Activated T-helper 1 cell treated with anti-CD3 and anti-CD28 coated beads, Interleukin-12 subunit alpha, Interleukin-12 subunit beta, Interleukin-2, Interleukin-4 antibody, amounts not matched to agents 30 ng/mL and 10 ng/mL and 1 ng/mL, durations not matched to agents 14 hours and 24 hours and 36 hours (primary cell): ENCODE results near the gene LAMB4. TPM values are rescaled to one million over a fixed set of nuclear protein-coding genes. Genes with fewer than 3 reads are reported as not detected.

Experiments used
- DNase-seq: peaks from one replicate; pipeline ENCODE4 v3.0.0; 2021; ENCODE audit warnings: low spot score
- H3K27ac Mint-ChIP-seq: one replicate; pipeline ENCODE4 v1.8.0; 2021; ENCODE audit warnings: mild to moderate bottlenecking, mixed read lengths
- H3K27me3 Mint-ChIP-seq: one replicate; pipeline ENCODE4 v1.8.0; 2022; ENCODE audit warnings: mild to moderate bottlenecking, moderate library complexity, mixed read lengths; ENCODE audit not compliant: insufficient read depth
- H3K36me3 Mint-ChIP-seq: one replicate; pipeline ENCODE4 v1.8.0; 2021; ENCODE audit warnings: low read depth, mixed read lengths
- H3K4me1 Mint-ChIP-seq: one replicate; pipeline ENCODE4 v1.8.0; 2021; ENCODE audit warnings: low read depth, mixed read lengths
- H3K4me3 Mint-ChIP-seq: one replicate; pipeline ENCODE4 v1.8.0; 2021; ENCODE audit warnings: mild to moderate bottlenecking, moderate library complexity, mixed read lengths
- H3K9me3 Mint-ChIP-seq: one replicate; pipeline ENCODE4 v1.8.0; 2021; ENCODE audit warnings: mixed read lengths
- intact Hi-C: fragments of 100-400 bp; cut with micrococcal nuclease; formaldehyde crosslinking; loops from one replicate; pipeline ENCODE4 v1.15.1; 2024
- total RNA-seq: library from RNA; stranded (reverse); gene quantifications from 2 replicates; pipeline ENCODE4 v1.2.3, GENCODE V29; 2022

LAMB4 gene
- total RNA-seq, 1 donor from 2014 or later = not detected

GRCh38 chr7:108007261-108007660 is 122.9 kb downstream of the LAMB4 start:
- Mint-ChIP-seq H3K36me3 (no peaks in the 10 kb centered on the region), H3K27me3 (peaks cover 37% of the 10 kb centered on the region), H3K4me1 (no peaks in the 10 kb centered on the region), H3K9me3 (no peaks in the 10 kb centered on the region), H3K27ac (no peak overlapping the region), H3K4me3 (no peak overlapping the region)
- DNase-seq = no peak
- intact Hi-C loops = loop anchor here (5.0 kb wide), 1 partner anchor 140 kb away; no protein-coding TSS in a partner anchor

DNA sequence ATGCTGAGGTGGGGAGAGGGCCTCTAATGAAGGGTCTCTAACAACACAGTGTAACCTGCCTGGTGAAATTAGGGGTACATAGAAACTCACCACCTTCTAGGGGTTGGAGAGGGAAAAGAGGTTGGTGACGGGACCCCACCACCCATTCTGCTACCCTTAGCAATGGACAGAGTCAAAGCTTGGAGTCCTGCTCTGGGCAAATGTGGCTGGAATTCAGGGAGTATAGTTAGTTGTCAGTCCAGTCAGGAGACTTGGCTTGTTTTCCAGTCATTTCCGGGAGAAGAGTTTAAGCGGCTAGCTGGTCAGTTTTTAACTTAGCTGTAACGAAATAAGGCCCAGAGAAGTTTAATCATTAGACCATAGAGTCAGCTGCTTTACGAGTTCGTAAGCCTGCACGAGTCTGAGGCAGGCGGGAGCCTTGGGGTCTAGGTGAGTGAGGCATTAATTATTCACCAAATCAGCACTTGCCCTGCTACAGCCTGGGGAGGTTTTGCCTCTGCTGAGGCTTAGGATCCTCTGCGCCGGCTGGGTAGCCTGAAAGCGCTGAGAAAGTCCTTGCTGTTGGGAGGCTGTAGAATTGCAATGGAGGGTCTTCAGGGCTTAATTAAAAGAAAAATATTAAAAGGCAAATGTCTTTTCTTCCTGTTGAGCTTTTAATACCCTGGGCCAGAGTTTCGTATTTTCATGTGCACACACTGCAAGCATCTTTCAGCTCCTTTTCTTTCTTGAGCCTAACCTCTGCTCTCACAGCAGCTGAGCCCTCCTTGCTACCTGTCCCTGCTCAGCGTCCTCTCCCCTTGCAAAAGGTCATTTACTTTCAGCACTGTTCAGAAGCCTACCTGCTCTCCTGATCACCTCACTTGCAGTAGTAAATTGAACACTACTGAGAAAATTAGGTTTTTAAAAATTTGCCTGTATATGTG is 125.7 kb downstream of the LAMB4 start:
- H3K27ac Mint-ChIP-seq = peak overlapping the region; percentile 12
- H3K36me3 Mint-ChIP-seq = no peaks in the 10 kb centered on the region
- peak overlapping the region; percentile 17 for H3K4me3 Mint-ChIP-seq
- no peaks in the 10 kb centered on the region for H3K9me3 Mint-ChIP-seq
- no peaks in the 10 kb centered on the region for H3K4me1 Mint-ChIP-seq
- intact Hi-C loops = loop anchor here (5.0 kb wide), 1 partner anchor 143 kb away; no protein-coding TSS in a partner anchor
- H3K27me3 Mint-ChIP-seq = peaks cover 54% of the 10 kb centered on the region
- no peak for DNase-seq

DNA sequence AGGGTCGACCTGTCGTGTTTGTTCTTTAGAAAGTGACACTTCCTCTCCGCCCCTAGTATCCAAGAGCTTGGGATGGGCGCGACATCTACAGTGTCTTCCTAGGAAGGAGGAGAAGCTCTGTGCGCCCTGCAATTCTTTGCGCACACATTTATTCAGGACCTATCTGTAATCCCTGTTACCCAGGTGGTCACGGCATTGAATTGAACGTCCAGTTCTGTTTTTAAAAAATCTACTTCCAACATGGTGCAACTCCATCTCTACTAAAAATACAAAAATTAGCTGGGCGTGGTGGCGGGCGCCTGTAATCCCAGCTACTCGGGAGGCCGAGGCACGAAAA is 126.6 kb downstream of the LAMB4 start:
- no peaks in the 10 kb centered on the region for H3K9me3 Mint-ChIP-seq
- H3K36me3 Mint-ChIP-seq = no peaks in the 10 kb centered on the region
- DNase-seq = no peak
- peaks cover 60% of the 10 kb centered on the region for H3K27me3 Mint-ChIP-seq
- peak overlapping the region; percentile 17 for H3K4me3 Mint-ChIP-seq
- H3K27ac Mint-ChIP-seq = no peak overlapping the region
- intact Hi-C loops = no loop called here
- no peaks in the 10 kb centered on the region for H3K4me1 Mint-ChIP-seq

DNA sequence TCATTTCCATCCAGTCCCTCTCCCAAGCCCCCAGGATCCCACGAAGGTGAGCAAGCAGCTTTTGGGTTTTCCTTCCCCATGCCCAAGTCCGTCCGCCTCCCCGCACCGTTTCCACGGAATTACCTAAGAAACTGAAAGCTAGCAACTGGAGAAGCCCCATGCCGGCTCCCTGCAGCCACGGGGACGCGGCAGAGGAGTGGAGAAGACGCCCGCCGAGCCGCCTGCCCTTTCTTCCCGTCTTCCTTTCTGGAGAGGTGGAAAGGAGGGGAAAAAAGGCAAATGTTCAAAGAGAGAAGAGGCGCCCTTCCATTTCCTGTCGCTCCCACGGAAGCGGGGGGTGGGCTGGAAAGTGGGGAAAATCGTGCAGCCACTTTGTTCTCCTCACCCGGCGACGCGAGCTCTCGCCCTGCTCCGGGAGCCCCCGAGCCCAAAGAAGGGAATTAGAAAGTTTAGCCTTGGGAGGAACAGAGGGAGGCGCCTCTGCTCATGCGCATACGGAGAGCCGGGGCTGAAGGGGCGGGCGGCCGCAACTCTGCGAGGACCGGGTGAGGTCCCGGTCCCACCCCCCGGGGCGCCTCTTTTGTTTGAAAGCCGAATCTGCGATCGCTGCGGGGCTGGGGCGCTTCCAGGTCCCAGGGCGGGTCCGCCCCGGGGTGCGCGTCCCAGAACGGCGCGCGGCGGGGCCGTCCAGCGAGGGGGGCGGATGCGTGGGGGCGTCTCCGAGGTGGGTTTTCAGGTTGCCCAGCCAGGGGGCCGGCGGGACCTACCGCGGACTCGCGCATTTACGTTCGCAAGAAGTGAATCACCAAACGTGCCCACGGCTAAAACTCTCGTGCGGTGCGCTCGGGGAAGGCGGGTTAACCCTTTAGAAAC is 127.2 kb downstream of the LAMB4 start, which contains the start of gene LAMB1:
Gene LAMB1 (minus strand): TSS at position 436 of the 873 bp plus-strand sequence. CDS start 276 bp downstream, at position 160.
- Mint-ChIP-seq H3K27me3 (peaks cover 62% of the 10 kb centered on the region), H3K36me3 (no peaks in the 10 kb centered on the region), H3K4me1 (no peaks in the 10 kb centered on the region), H3K9me3 (no peaks in the 10 kb centered on the region), H3K27ac (peak within 1 kb of the TSS; percentile 12), H3K4me3 (peak within 1 kb of the TSS; percentile 48)
- DNase-seq = no peak
- intact Hi-C loops = no loop called here

DNA sequence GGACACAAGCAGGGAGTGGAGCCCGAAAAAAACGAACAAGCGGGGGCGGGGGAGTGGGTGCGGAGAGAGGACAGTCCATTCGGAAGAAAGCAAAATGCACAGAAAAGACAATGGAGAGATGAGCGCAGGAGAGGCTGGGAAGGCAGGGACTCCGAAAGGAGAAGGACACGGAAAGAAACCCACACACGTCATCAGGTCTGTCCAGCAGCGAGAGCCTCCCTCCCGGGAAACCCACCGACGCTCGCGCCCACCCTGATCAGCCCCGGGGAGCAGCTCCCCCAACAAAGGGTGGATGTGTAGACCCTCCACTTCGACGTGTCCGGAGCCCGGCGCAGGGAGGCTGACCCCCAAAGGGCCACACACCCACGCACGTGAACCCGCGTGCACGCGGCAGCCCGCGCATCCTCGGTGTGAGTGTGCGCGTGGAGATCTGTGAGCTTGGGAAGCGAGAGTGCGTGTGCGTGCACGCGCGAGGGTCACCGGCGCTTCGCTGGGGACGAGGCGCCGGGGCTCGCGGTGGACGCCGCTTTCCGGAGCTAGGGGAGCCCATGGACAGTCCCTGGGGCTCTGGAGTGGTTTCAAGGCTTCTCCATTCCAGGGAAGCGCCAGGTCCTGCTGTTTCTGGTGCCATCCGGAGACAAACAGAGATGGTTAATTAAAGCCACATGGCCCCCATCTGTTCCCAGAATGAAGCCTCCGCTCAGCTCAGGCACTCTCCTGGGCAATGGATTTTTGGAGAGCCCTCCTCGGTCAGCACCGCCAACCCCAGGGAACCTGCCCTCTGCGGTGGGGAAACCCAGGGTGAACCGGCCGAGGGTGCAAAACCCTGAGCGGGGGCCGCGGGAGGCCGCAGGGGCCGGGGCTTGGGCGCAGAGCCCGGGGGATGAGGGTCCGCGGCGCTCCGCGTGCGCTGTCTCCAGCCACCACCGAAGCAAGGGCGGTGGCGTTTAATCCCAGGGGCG is 128.1 kb downstream of the LAMB4 start:
- Mint-ChIP-seq H3K27ac (no peak overlapping the region), H3K4me3 (peak overlapping the region; percentile 62), H3K4me1 (no peaks in the 10 kb centered on the region), H3K27me3 (peaks cover 62% of the 10 kb centered on the region), H3K36me3 (no peaks in the 10 kb centered on the region), H3K9me3 (no peaks in the 10 kb centered on the region)
- intact Hi-C loops = no loop called here
- DNase-seq = no peak

DNA sequence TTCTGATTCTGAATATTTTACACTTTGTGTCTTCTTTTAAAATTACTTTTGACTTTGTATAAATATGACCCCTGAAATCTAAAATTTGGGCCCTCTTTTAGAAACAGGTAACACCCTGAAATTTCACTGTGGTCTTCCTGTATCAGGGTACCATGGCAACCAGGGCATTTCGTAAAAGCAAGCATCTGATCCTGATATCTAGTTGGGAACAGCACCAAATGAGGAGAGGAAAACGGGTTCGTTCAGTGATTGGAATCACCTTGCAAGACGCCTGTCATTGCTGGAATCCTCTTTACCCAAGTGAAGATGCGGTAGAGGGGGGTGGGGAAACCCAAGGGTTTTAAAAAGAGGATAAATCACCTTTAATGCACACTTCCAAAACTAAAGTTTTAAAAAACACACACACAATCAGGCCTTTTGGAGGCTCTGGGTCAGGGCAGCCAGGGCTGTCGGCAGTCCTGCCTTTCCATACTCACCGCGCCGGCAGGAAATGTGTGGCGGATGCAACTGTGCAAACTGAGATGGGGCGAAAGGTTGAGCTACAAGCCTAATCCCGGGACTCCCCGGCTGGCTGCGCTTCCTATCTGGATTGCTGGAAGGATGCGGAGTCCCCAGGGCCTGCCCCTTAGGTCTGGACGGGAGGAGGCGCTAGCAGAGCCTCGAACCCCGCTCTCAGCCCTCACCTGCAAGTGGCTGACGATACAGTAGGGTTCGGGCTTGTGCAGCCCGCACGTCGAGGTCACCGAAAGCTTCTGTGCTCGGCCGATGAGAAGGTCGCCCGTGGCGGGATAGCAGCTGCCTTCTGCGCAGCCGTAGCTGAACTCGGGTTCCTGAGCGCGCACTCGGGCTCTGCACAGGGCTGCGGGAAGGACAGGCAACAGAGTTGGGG is 129.0 kb downstream of the LAMB4 start:
- Mint-ChIP-seq H3K4me3 (peak overlapping the region; percentile 62), H3K36me3 (no peaks in the 10 kb centered on the region), H3K27ac (no peak overlapping the region), H3K27me3 (peaks cover 60% of the 10 kb centered on the region), H3K9me3 (no peaks in the 10 kb centered on the region), H3K4me1 (no peaks in the 10 kb centered on the region)
- intact Hi-C loops = no loop called here
- no peak for DNase-seq

DNA sequence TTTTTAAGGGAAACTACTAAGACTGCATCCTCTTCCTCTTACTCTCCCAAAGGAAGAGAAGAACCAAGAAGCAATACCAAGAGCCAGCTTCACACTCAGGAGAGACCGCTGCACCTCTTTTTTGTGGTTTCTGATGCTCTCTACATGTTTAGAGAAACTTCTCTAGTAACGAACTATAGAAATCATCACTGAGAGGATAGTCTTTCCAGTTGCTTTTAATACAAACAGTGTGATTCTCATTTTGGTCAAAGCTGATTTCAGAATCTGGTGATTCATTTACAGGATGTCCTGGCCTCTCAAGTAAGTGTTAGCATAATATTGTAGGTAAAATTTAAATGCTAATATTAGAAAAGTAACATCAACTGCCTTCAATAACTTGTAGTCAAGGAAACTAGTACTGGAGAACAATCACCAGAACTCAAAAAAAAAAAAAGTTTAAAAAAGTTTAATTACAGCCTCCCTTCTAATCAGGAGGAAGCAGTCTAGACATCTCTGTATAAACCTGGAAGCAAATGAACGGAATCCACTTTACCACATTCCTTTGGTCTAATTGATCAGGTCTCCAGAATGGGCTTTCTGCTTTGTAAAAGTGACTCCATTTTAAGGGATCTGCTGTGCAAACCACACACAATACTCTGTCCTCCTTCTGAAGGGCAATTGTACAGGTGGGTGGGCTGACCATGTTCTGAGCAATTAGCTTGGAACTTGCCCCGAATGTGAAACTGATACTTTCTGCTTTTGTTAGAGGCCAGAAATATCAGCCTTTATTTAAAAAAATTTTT is 130.2 kb downstream of the LAMB4 start:
- Mint-ChIP-seq H3K27ac (no peak overlapping the region), H3K9me3 (no peaks in the 10 kb centered on the region), H3K27me3 (peaks cover 56% of the 10 kb centered on the region), H3K4me1 (no peaks in the 10 kb centered on the region), H3K4me3 (no peak overlapping the region), H3K36me3 (no peaks in the 10 kb centered on the region)
- DNase-seq = no peak
- intact Hi-C loops = no loop called here

- Mint-ChIP-seq H3K9me3 (no peaks in the 10 kb centered on the region), H3K36me3 (no peaks in the 10 kb centered on the region), H3K27me3 (peaks cover 45% of the 10 kb centered on the region), H3K4me3 (no peak overlapping the region), H3K4me1 (no peaks in the 10 kb centered on the region), H3K27ac (no peak overlapping the region)
- intact Hi-C loops = no loop called here
- no peak for DNase-seq
These were observed 131.3 kb downstream of the LAMB4 start for GRCh38 chr7:107998660-107999480.

DNA sequence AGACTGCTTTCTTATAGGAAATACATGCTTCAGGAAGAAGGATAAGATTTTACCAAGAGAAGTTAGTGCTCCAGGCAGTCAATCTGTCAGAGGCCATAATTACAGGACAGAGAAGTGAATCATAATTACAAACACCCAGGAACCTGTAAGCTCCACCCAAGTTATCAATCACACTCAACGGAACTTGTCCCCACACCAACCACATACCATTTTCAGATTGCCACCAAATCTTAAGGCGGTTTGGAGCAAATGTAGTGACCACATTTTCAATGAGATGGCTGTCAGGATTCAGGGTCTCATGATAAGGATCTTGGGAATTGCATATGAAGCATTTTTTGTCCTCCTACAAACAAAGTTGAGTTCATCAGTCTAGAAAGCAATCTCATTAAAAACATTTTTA is 132.0 kb downstream of the LAMB4 start:
- peaks cover 44% of the 10 kb centered on the region for H3K27me3 Mint-ChIP-seq
- no peak overlapping the region for H3K27ac Mint-ChIP-seq
- intact Hi-C loops = no loop called here
- no peak overlapping the region for H3K4me3 Mint-ChIP-seq
- H3K4me1 Mint-ChIP-seq = no peaks in the 10 kb centered on the region
- no peaks in the 10 kb centered on the region for H3K9me3 Mint-ChIP-seq
- H3K36me3 Mint-ChIP-seq = no peaks in the 10 kb centered on the region
- DNase-seq = no peak

GRCh38 chr7:107996072-107996882 is 133.9 kb downstream of the LAMB4 start:
- H3K4me1 Mint-ChIP-seq = no peaks in the 10 kb centered on the region
- peaks cover 31% of the 10 kb centered on the region for H3K27me3 Mint-ChIP-seq
- no peaks in the 10 kb centered on the region for H3K9me3 Mint-ChIP-seq
- no peaks in the 10 kb centered on the region for H3K36me3 Mint-ChIP-seq
- no peak overlapping the region for H3K27ac Mint-ChIP-seq
- no peak for DNase-seq
- no peak overlapping the region for H3K4me3 Mint-ChIP-seq
- intact Hi-C loops = no loop called here
